Endothelial cell of umbilical vein (primary cell): ENCODE results near the gene SLC19A1.

Experiments used
- EZH2 ChIP-seq: IDR thresholded peaks from 2 replicates; pipeline ENCODE4 v1.6.1; 2012; ENCODE audit warnings: borderline replicate concordance, low read depth, mild to moderate bottlenecking, moderate library complexity, low read length, inconsistent platforms; ENCODE audit not compliant: severe bottlenecking
- POLR2A ChIP-seq: IDR thresholded peaks from 2 replicates; pipeline ENCODE4 v1.6.1; 2012; ENCODE audit warnings: low read depth, mild to moderate bottlenecking, control low read depth, low read length
- TF ChIP-seq, protein P1 (sequence below), 2 donors: IDR thresholded peaks; 1 replicate in 1 of 2; 2 replicates in 1 of 2; pipeline ENCODE4 v1.5.1; 2011; ENCODE audit warnings: low read length in 2 of 2, mild to moderate bottlenecking in 2 of 2, moderate library complexity in 2 of 2, control low read depth in 1 of 2, inconsistent platforms in 1 of 2, low read depth in 1 of 2; ENCODE audit not compliant: insufficient read depth in 1 of 2; ENCODE audit errors: extremely low read depth in 1 of 2

DNA sequence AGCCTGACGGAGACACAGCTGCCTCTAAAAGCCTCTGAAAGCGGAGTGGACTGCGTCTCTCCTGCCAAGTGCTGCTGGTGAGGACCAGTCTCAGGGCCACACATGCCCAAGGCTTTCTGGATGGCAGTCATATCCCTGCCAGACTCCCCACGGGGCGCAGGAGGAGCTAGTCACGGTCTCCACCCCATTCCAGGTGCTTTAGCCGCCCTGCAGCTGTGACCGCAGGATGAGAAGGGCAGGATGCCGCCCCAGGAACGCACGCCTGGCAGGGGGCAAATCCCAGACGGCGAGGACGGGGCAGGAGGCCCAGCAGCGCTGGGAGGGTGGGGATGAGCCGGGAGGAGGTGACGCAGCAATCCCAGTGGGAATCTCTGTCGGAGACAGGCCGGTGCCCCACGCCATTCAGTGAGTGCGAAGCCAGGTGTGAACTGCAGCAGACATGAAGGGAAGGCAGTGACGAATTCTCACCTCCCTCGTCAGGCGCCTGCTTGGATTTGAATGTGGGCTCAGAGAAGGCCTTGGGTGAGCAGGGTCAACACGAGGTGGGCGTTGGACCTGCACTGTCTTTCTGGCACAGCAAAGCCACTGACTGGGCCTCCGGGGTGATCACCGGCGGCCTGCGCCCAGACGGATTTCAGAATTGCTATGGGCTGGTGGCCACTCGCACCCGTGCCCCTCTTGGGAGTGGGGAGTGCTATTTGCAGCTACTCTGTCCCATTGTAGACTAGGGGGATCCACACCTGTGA, 38.5 kb upstream of the SLC19A1 start:
- TF ChIP-seq EZH2 (no peak), POLR2A (no peak)
- TF ChIP-seq, protein P1, sequence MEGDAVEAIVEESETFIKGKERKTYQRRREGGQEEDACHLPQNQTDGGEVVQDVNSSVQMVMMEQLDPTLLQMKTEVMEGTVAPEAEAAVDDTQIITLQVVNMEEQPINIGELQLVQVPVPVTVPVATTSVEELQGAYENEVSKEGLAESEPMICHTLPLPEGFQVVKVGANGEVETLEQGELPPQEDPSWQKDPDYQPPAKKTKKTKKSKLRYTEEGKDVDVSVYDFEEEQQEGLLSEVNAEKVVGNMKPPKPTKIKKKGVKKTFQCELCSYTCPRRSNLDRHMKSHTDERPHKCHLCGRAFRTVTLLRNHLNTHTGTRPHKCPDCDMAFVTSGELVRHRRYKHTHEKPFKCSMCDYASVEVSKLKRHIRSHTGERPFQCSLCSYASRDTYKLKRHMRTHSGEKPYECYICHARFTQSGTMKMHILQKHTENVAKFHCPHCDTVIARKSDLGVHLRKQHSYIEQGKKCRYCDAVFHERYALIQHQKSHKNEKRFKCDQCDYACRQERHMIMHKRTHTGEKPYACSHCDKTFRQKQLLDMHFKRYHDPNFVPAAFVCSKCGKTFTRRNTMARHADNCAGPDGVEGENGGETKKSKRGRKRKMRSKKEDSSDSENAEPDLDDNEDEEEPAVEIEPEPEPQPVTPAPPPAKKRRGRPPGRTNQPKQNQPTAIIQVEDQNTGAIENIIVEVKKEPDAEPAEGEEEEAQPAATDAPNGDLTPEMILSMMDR (IDR thresholded peaks at IDR 0.05; ENCODE audit: extremely low read depth in 1 of 2, insufficient read depth in 1 of 2, low read depth in 1 of 2, low read length in 2 of 2): no peak
